AG04450 (cell line): ENCODE data around the gene PLCL1. TPM values are rescaled to one million over a fixed set of nuclear protein-coding genes. Genes with fewer than 3 reads are reported as not detected.

Experiments
- CTCF ChIA-PET: fragments of 300-600, 350-600 bp; formaldehyde crosslinking; extraction: SDS; loops from one replicate; lab custom pipeline; 2022; ENCODE audit warnings: antibody characterized with exemption, inconsistent platforms; lab: Charles Lee
- POLR2A ChIA-PET: fragments of 350-600 bp; formaldehyde crosslinking; extraction: SDS; loops from one replicate; lab custom pipeline; 2021; ENCODE audit warnings: antibody characterized with exemption, inconsistent platforms; lab: Yijun Ruan, JAX
- DNase-seq: peaks from one replicate; pipeline ENCODE4 v3.0.0-alpha.2; 2011; ENCODE audit warnings: low read depth, low spot score
- H3K27ac ChIP-seq: one replicate; pipeline ENCODE4 v1.5.1; 2012; ENCODE audit warnings: low read depth, low read length, control low read depth
- H3K27me3 ChIP-seq: one replicate; pipeline ENCODE4 v1.6.0; 2012; ENCODE audit warnings: low read length; ENCODE audit not compliant: control insufficient read depth, insufficient read depth
- H3K4me3 ChIP-seq: 2 replicates; pipeline ENCODE4 v1.5.1; 2011; ENCODE audit warnings: mild to moderate bottlenecking, low read depth, low read length, control low read depth
- H3K9me3 ChIP-seq: 2 replicates; pipeline ENCODE4 v1.5.1; 2012; ENCODE audit warnings: low read length; ENCODE audit not compliant: control insufficient read depth, insufficient read depth
- polyA minus RNA-seq: library from RNA; depleted of rRNA, polyadenylated mRNA; stranded (reverse); fragments of >200 nt; gene quantifications from 2 replicates; pipeline ENCODE4 v1.2.3, GENCODE V29; 2011; rRNA and poly(A)+ RNA removed
- polyA plus RNA-seq: library from polyadenylated mRNA; depleted of rRNA; stranded (reverse); fragments of >200 nt; gene quantifications from 2 replicates; pipeline ENCODE4 v1.2.3, GENCODE V29; 2011; rRNA removed
- TF ChIP-seq, protein P1 (sequence below): IDR thresholded peaks from 2 replicates; pipeline ENCODE4 v1.5.1; 2011; ENCODE audit warnings: low read depth, low read length, control low read depth, inconsistent platforms

The PLCL1 gene
- polyA plus RNA-seq (0.22 and 0.43 TPM in 2 replicates), polyA minus RNA-seq (0.28 and 0.39 TPM in 2 replicates)

DNA sequence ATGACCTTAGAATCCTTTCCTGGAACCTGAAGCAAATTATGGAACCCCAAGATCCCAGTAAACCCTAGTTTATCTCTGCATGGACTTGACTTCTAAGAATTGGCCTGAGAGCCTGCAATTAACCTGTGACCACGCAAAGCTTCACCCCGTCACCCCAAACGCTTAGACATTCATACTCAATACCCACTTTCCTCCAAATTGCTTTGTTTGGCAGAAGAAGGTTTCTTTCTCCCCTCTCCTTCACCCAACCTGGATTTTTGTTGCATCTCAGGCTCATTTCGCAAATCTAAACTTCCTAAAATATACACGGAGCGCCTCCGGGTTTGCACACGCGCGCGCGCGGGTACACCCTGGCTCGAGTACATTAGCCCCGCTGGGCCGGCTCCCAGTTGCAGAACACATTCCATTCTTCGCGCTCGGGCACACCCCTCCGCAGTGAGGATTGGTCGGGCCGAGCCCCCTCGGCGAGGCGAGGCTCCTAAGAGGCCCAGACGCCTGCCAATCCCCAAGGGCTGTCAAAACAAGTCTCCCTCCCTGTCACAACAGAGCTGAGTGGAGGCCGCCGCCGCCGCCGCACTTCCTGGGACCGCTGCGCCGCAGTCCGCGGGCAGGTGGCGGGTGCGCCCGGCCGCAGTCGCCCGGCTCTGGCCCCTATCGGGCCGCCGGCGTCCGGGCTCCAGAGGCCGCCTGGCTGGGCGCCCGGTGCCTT, at the start of gene PLCL1:
PLCL1 (plus strand) TSS at position 545 of the 709 bp plus-strand sequence.
- peak; percentile 80 for DNase-seq
- Histone ChIP-seq H3K9me3 (no peaks in the 10 kb centered on the region; the same call in 1 of the 2 replicates), H3K4me3 (peak within 1 kb of the TSS; percentile 66), H3K27me3 (peaks cover 13% of the 10 kb centered on the region), H3K27ac (no peak within 1 kb of the TSS)
- TF ChIP-seq, protein P1, sequence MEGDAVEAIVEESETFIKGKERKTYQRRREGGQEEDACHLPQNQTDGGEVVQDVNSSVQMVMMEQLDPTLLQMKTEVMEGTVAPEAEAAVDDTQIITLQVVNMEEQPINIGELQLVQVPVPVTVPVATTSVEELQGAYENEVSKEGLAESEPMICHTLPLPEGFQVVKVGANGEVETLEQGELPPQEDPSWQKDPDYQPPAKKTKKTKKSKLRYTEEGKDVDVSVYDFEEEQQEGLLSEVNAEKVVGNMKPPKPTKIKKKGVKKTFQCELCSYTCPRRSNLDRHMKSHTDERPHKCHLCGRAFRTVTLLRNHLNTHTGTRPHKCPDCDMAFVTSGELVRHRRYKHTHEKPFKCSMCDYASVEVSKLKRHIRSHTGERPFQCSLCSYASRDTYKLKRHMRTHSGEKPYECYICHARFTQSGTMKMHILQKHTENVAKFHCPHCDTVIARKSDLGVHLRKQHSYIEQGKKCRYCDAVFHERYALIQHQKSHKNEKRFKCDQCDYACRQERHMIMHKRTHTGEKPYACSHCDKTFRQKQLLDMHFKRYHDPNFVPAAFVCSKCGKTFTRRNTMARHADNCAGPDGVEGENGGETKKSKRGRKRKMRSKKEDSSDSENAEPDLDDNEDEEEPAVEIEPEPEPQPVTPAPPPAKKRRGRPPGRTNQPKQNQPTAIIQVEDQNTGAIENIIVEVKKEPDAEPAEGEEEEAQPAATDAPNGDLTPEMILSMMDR = no peak
- ChIA-PET POLR2A (no interaction called here), CTCF (interaction anchor here (1.3 to 1.8 kb wide), 3 partner anchors 9 to 323 kb away, joined by 3 to 22 read pairs (median 8); no protein-coding TSS in a partner anchor)

DNA sequence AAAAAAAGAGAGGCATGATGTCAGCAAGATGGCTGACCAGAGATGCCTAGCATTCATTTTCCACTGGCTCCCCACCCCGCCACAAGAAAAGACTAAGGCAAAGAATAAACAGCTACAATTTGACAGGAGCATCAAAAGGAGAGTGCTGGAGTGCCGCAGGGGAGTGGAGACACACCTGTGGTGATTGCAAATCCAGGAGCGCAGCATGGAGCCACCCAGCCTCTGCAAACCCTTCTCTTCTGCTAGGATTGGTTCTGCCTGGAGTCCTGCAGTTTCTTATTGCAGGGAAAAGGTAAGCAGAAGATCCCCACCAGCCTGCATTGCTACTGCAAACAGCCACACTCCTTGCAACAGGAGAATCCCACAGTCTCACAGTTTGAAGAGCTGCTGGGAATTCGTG, 45.4 kb upstream of the PLCL1 start:
- Histone ChIP-seq H3K27me3 (no peaks in the 10 kb centered on the region), H3K27ac (no peak overlapping the region), H3K9me3 (peaks cover 8% of the 10 kb centered on the region), H3K4me3 (no peak overlapping the region)
- no peak for DNase-seq
- POLR2A ChIA-PET = no interaction called here
- CTCF ChIA-PET = no interaction called here
- TF ChIP-seq, protein P1 = no peak

DNA sequence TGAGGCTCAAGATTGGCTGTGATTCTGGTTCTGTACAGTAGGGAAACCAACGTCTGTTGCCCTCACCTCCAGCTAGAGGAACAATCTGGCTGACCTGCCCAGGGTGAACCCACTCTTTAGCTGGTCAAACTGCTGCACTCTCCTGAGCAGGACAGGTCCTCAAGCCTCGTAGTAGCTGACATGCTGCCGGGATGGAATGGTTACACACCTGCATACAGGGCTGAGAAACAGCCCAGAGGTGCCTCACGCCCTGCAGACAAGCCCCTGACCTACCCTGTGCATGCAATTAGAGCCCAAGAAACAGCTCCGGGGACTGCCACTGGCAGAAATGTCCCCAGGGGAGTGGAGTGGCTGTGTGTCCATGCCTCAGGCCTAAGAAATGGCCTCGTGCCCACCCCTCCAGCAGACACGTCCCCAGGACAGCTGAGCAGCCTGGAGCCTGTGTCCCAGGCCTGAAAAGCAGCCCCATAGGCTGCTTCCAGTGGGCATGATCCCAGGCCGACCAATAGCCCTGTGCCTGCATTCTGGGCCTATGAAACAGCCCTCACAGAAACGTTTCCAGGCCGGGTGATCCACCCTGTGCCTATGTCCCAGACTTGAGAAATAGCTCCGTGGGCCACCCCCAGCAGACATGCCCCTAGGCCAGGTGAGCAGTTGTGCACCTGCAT, 44.6 kb upstream of the PLCL1 start:
- H3K4me3 ChIP-seq = no peak overlapping the region
- ChIA-PET POLR2A (no interaction called here), CTCF (no interaction called here)
- DNase-seq = no peak
- no peaks in the 10 kb centered on the region for H3K27me3 ChIP-seq
- peaks cover 8% of the 10 kb centered on the region for H3K9me3 ChIP-seq
- TF ChIP-seq, protein P1 = no peak
- no peak overlapping the region for H3K27ac ChIP-seq

DNA sequence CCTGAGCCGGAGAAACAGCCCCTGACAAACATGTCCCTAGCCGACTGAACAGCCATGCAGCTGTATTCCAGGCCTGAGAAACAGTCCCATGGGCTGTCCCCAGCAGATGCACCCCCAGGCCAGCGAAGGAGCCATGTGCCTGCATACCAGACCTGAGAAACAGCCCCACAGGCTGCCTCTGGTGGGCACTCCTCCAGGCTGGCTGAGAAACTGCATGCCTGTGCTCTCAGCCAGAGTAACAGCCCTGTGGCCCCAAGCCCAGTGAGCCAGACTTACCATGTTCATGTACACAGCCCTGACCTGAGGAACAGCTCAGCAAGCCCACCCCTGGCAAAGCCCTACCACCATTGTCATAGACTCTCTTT, 44.1 kb upstream of the PLCL1 start:
- ChIA-PET POLR2A (no interaction called here), CTCF (no interaction called here)
- no peak overlapping the region for H3K27ac ChIP-seq
- H3K9me3 ChIP-seq = peaks cover 8% of the 10 kb centered on the region
- no peak overlapping the region for H3K4me3 ChIP-seq
- TF ChIP-seq, protein P1 = no peak
- no peak for DNase-seq
- no peaks in the 10 kb centered on the region for H3K27me3 ChIP-seq
